ACHN (cell line): ENCODE data around the gene UGT1A6.
"Not testable (repeated sequence)": the region's sequence is repeated elsewhere in the genome, so short reads cannot be mapped to it uniquely, and the experiment has no call there.

Experiments used
- DNase-seq: peaks from one replicate; pipeline ENCODE4 v3.0.0-alpha.2; 2015
- in situ Hi-C: cut with HindIII; loops from 2 replicates; pipeline ENCODE4 v1.10.0; 2017; ENCODE audit warnings: low sequenced_read_pairs, low pct_ligation_motif_present, low pct_unique_long_range_greater_than_20kb

Gene UGT1A6

DNA sequence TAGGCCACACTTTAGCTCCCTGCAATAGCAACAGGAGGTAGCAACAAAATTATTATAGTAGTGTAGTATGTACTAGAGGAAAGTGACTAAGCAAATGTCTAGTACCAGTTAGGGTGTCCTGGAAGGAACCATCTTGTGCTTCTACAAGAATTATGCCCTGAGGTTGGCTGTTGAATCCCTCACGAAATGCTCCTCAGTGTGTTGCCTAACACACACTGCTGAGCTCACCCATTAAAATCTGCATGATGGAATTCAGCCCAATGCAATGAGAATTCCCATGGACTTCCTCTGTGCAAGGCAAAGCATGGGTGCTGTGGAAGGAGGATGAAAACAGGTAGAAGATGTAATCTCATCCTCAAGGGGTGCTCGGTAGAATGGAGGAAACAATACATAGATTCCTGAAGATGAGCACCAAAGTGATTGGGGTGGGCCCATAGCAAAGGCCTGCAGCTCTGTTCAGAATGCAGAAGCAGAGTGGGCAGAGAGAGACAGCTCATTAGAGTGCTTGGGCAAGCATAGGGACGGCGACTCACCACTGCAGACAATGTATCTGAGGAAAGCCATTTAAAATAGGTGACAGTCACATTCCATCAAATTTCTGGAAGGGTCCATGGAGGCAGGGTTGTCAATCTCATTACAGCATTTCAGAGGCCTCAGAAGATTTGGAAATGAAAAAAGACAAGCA is 12.2 kb upstream of the UGT1A6 start:
- DNase-seq = no peak
- in situ Hi-C loops = no loop called here

DNA sequence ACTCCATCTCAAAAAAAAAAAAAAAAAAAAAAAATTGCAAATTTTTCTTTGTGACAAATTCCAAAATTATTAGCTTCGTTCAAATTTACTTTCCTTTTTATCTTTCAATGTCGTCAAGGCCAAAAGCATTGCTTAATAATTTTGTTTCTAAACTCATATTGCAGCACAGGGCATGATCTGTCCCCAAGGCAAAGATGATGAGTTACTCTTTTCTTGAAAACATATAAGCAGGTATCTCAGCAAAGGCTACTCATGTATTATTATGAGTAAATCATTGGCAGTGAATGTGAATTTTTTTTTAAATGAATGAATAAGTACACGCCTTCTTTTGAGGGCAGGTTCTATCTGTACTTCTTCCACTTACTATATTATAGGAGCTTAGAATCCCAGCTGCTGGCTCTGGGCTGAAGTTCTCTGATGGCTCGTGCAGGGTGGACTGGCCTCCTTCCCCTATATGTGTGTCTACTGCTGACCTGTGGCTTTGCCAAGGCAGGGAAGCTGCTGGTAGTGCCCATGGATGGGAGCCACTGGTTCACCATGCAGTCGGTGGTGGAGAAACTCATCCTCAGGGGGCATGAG is 11.1 kb upstream of the UGT1A6 start, which contains the start of gene UGT1A7:
Gene UGT1A7 (plus strand): TSS at position 381 of the 579 bp plus-strand sequence. CDS start 37 bp downstream, at position 418.
- no peak for DNase-seq
- in situ Hi-C loops = no loop called here

DNA sequence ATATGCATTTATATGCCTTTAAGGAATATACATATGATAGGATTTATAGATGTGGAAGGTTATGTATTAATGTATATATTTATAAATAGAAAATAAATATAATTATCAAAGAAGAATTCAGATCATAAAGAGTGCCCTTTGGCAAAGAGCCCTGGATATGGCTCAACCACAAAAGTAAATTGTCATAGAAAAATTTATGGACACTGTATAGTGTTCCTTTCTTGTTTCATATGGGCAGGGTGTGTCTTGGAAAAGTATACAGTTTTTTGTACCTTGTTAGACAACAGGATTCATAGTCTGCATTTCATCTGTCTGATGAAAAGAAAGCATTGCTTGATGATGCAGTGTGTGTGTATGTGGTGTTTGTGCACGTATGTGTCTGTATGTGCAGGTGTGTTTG is 8.1 kb upstream of the UGT1A6 start:
- in situ Hi-C loops = no loop called here

GRCh38 chr2:233686928-233687327 is 5.8 kb upstream of the UGT1A6 start:
- in situ Hi-C loops = no loop called here
- no peak for DNase-seq

More for the DNA sequence above, 8.1 kb upstream of the UGT1A6 start:
- no peak for DNase-seq

DNA sequence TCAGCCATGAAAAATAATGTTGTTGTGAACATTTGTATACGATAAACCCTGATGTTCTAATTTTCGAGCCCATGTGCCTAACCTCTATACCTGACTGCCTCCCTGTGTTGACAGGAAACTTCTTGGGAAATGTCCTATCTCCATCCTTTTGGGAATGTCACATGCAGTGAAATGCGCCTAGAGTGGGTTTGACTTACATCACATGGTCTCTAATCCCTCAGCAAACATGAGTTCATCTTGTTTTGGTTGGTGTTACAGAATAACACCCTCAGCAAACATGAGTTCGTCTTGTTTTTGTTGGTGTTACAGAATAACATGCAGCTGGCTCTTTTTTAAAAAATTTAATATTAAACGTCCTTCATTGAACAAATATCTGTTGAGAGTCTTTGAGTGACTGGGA is 4.3 kb upstream of the UGT1A6 start:
- in situ Hi-C loops = no loop called here
- no peak for DNase-seq

DNA sequence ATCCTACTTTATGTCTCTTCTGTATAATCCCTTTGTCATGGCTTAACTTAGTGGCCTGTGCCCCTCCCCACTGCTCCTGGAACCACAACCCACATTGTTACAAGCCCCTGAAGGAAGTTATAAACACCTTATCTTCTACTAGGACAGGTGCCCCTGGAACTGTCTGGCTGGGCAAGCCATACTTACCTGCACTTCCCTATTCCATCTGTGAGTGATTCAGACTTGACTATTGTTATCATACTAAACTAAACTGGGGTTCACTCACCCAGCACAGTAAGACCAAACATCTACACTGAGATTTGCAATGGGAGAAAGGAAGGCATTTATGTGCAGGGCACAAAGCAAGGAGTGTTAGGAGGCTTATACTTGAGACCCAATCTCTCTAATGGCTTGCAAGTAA is 3.7 kb upstream of the UGT1A6 start:
- no peak for DNase-seq
- in situ Hi-C loops = no loop called here

DNA sequence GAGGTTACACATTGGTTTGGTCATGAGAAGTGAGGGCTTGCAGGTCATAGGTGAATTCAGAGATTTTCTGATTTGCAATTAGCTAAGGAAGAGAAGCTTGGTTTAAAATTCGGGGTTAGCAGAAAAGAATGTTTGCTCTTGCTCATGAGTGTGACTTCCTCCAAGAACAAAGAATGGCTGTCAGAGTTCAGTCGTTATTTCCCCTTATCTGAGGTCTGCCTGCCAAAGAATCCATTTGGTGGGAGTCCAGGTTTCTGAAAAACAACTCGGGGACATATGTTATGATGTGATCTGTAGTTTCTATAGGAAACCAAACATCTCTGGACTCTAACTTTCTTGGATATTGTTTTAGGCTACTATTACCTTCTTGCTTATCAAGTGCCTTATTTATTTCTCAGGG is 3.2 kb upstream of the UGT1A6 start:
- in situ Hi-C loops = no loop called here

GRCh38 chr2:233690444-233690843 is 2.2 kb upstream of the UGT1A6 start:
- in situ Hi-C loops = no loop called here
- DNase-seq = no peak

More for the DNA sequence above, 3.2 kb upstream of the UGT1A6 start:
- DNase-seq = no peak

DNA sequence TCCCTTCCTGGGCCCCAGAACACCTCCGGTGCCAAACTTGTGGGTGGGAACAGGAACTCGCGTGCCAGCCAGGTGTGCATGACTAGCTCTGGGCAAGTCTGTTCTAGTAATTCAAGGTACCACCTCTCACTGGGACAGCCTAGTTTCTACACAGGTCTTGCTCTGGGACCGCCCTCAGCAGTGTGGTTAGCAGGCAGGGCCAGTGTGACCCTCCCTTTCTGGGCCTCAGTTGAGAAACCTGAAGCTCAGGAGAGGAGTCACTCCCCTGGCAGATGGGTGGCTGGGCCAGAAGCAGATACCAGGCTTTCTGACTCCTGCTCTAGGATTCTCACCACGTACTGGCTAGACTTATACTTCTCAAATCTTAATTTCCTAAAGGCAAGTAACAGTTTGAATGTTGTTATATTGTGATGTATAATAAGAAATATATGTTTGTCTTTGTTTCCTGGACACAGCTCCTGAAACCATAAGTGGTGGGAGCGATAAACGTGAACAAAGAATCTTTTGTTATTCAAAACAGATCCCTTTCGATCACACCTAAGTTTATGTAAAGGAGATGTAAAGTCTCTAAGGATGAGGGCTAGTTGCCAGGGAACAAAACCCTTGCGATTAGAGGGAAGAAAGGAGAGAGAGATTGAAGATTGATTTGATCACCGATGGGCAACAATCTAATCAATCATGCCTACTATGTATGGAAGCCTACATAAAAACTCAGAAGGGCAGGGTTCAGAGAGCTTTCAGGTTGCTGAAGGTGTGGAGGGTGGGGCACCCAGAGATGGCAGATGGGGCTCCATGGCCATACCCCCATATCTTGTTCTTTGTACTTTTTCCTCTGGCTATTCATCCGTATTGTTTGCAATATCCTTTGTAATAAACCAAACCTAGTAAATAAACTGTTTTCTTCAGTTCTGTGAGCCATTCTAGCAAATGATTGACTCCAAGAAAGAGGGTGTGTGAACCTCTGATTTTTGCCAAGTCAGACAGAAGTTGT is 952 bp upstream of the UGT1A6 start:
- no peak for DNase-seq
- in situ Hi-C loops = no loop called here

DNA sequence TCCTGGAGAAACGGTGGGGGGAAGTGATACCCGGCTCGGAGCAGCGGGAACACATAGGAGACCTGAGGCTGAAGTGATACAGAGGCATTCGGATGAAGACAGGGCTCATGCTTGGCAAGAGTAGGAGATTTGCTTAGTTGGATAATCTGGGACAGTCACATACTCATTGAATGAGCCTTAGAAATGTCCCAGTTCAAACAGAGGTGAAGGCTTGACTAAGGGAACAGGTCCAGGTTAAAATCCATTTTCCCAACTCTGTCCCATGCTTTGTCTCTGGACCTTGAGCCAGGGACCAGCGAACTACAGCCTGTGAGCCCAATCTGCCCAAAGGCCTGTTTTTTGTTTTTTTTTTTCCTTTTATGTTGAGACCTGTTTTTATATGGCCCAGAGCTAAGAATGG is 1.3 kb downstream of the UGT1A6 start:
- in situ Hi-C loops = no loop called here
- DNase-seq = no peak

- no peak for DNase-seq
- in situ Hi-C loops = no loop called here
These were observed 6.0 kb downstream of the UGT1A6 start for GRCh38 chr2:233698740-233699139.

- DNase-seq = peak; percentile 9
- in situ Hi-C loops = no loop called here
These were observed 6.8 kb downstream of the UGT1A6 start for GRCh38 chr2:233699424-233700027.

DNA sequence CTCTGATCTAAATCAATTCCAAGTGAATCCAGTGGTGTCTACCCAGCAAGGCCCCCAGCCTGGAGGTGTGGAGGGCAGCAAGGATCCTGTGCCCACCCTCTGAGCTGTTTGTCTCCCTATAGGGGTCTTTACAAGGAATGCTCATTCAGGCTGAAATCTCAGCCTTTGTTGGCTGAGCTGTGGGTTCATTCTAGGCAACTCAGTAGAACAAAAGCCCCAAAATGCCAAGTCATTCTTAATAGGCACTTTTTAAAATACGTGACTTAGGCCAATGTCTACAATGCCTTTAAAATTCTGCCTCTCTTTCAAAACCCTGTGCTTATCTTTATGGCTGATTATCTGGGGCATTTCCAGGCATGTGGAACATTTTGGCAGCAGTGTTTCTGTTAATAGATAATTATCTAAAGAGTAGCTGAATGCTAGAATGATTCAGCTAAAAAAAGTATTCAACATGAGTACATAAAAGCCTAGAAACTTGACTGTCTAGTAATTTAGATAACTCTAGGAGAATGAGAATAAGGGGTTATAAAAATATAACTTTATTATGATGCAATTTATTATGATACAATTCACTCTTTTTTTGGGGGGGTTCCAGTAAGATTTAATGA is 7.4 kb downstream of the UGT1A6 start:
- DNase-seq = peak; percentile 94
- in situ Hi-C loops = no loop called here

GRCh38 chr2:233700842-233701241 is 8.2 kb downstream of the UGT1A6 start:
- DNase-seq, in situ Hi-C loops: not testable (repeated sequence)

- no peak for DNase-seq
- in situ Hi-C loops = no loop called here
These were observed 9.5 kb downstream of the UGT1A6 start for GRCh38 chr2:233702238-233702637.

- in situ Hi-C loops = no loop called here
- DNase-seq = no peak
These were observed 13.3 kb downstream of the UGT1A6 start for GRCh38 chr2:233705911-233706506.

GRCh38 chr2:233706720-233707119 is 14.0 kb downstream of the UGT1A6 start:
- no peak for DNase-seq
- in situ Hi-C loops = no loop called here
